T-helper 1 cell (primary cell): ENCODE measurements around the gene HSP90AA1.
"Not testable (repeated sequence)": the region's sequence is repeated elsewhere in the genome, so short reads cannot be mapped to it uniquely, and the experiment has no call there.

Source experiments
- DNase-seq, 5 donors: peaks; one replicate each; pipeline ENCODE4 v3.0.0-alpha.2; 2012 to 2020

HSP90AA1 gene

GRCh38 chr14:102094101-102094500 lies 7.3 kb upstream of the HSP90AA1 start:
- DNase-seq: no peak

GRCh38 chr14:102092806-102093205 lies 6.0 kb upstream of the HSP90AA1 start:
- DNase-seq: no peak

GRCh38 chr14:102090713-102091112 lies 3.9 kb upstream of the HSP90AA1 start:
- DNase-seq: no peak

- no peak for DNase-seq
Observed at GRCh38 chr14:102089621-102090343, 2.9 kb upstream of the HSP90AA1 start.

DNA sequence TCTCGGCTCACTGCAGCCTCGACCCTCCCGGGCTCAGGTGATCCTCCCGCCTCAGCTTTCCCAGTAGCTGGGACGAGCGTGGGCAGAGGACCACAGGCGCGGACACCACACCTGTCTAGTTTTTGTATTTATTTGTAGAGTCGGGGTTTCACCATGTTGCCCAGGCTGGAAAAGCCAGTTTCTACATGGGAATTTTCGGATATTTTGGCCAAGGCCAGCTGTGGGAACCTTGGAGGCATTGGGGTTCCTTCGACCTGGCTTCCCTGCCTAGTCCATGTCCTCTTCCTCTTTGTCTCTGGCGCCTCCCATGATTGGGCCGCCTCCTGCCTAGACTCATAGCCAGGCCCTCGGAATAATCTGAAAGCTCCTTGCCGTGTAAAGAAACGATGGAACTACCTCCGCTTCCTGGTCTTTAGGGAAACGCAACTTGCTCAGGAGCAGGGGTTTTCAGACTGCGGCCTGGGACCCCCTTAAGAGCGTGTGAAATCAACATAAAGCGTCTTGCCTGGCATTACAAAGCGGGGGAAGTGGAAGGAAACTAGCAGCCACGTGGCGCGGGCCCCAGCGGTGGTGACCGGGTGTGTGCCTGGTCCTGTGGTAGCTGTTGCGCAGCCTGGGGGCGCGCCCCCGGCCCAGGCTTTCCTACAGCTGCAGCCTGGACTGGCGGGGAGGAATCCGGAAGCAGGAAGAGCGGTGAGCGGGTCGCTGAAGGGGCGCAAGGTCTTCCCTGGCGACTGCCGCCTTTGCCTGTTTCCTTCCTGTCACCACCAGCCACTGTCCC lies 1.4 kb upstream of the HSP90AA1 start:
- DNase-seq: peak in 4 of 5 donors; percentile 14 to 48 (median 36)

DNA sequence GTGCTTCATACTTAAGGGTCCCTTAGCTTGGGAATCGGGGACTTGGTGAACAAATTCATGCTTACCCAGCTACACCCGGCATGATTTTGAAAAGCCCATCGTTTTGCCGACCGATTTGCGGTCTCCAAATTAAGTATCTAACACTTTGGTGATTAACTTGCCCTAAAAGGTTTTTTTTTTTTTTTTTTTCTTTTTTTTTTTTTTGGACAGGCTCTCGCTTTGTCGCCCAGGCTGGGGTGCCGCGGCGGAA lies 843 bp upstream of the HSP90AA1 start:
- DNase-seq: no peak

DNA sequence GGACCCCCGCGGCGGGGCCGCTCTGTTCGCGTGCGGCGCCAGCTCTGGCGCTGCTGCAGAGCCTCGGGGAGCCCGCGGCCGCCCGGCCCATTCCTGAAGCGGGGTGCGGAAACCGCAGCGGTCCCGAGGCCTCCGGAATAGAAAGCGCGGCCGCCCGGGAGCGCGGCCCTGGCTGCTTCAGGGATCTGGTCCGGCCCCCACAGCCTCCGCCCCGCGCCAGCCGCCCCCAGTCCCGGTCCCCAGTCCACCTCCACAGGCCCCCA lies 204 bp downstream of the HSP90AA1 start:
- DNase-seq: no peak

DNA sequence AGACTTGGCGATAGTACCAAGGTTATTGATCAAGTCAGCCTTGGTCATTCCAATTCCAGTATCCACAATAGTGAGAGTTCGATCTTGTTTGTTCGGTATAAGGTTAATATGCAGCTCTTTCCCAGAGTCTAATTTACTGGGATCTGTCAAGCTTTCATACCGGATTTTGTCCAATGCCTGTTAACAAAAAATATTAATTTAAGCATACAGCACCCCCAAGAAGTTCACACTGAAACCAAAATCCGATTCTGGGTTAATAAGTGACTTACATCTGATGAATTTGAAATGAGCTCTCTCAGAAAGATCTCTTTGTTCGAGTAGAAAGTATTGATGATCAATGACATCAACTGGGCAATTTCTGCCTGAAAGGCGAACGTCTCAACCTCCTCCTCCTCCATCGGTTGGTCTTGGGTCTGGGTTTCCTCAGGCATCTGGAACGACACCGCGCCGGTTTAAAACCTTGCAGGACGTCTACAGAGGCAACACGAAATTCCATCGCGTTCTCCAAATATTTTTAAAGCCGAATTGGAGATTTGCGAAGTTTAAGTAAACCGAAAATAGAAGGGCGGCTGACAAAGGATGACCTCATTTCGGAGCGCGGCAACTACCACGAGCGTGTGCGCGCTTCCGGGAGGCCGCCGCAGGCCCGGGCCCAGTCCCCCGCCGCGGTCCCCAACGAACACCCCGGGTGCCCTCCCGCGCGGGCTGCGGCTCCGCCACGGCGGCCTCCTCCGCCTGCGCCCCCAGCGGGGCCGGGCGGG lies 716 bp downstream of the HSP90AA1 start:
- peak; percentile 33 to 80 (median 62) for DNase-seq

DNA sequence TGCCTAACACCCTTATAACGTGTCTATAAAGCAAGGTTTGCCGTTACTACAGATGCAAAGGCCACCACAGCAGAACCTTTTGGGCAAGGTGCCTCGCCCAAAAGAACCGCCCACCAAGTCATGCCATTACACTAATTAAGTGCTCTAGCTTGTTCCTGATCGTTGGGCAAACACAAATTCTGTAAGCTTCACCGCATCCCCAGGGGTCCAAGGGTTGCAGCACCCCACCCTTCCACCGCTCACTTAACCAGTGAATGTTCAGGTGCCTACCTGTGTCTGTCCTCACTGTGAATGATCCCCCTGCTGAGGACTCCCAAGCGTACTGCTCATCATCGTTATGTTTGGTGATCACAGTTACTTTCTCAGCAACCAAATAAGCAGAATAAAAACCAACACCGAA lies 1.4 kb downstream of the HSP90AA1 start:
- DNase-seq: no peak

DNA sequence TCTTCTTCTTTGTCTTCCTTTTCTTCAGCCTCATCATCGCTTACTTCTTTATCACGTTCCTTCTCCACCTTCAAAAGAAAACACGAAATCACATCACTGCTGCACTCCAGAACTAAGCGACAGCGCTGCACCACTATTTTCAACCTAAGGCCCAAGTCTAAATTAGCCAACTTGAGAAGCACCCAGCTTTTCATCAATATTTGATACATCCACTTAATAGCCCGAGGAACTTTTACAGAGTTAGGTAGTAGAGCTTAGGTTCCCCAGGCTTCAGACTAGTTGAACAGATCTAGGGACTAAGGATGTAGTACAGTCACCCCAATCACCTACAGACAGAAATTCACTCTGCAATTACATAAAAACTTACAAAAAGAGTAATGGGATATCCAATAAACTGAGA lies 1.9 kb downstream of the HSP90AA1 start:
- DNase-seq: no peak

DNA sequence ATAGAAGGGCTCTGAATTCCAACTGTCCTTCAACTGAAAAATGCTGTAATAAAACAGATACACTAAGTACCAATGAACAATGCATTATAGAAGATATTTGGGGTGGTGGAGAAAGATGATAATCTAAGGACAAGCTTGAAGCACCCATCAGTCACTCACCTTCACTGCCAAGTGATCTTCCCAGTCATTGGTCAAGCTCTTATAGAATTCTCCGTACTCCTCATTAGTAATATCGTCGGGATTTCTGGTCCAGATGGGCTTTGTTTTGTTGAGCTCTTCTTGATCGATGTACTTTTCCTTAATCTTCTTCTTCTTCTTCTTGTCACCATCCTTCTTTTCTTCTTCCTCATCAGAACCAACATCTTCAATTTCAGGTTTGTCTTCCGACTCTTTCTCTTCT lies 2.3 kb downstream of the HSP90AA1 start:
- DNase-seq: not testable (repeated sequence)

- DNase-seq: no peak
Observed at GRCh38 chr14:102081231-102082080, 5.4 kb downstream of the HSP90AA1 start.

GRCh38 chr14:102080183-102081080 lies 6.4 kb downstream of the HSP90AA1 start:
- no peak for DNase-seq

DNA sequence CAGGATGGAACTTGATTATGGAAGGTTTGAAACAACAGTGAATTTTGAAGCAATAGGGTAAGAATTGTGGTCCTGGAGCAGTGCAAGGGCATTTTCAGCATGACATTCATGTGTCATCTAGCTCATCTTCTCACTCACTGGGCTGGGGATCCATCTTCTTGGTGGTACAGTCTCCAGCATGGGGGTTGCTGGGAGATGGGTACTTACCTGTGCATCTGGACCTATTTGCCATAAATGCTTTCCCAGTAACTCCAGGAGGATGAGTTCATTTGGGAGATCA lies 7.2 kb downstream of the HSP90AA1 start:
- DNase-seq: no peak

- DNase-seq: no peak
Observed at GRCh38 chr14:102078831-102079699, 7.8 kb downstream of the HSP90AA1 start.

- DNase-seq: not testable (repeated sequence)
Observed at GRCh38 chr14:102078361-102078791, 8.5 kb downstream of the HSP90AA1 start.

GRCh38 chr14:102077382-102077709 lies 9.5 kb downstream of the HSP90AA1 start:
- DNase-seq: no peak

DNA sequence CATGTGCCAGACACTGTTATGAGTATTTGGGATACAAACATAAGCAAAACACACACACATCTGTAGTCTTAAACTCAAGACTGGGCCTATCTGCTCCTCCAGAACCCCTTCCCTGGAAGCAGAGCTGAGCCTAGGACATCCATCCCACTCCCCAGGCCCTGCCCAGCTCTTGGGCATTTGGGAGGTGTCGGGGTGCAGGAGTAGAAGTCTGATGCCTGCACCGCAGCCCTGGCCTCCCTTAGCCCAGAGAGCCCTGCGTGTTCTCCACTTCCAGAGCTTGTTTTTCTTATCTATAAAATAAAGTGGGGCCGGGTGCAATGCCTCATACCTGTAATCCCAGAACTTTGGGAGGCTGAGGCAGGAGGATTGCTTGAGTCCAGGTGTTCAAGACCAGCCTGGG lies 11.7 kb downstream of the HSP90AA1 start:
- no peak for DNase-seq

DNA sequence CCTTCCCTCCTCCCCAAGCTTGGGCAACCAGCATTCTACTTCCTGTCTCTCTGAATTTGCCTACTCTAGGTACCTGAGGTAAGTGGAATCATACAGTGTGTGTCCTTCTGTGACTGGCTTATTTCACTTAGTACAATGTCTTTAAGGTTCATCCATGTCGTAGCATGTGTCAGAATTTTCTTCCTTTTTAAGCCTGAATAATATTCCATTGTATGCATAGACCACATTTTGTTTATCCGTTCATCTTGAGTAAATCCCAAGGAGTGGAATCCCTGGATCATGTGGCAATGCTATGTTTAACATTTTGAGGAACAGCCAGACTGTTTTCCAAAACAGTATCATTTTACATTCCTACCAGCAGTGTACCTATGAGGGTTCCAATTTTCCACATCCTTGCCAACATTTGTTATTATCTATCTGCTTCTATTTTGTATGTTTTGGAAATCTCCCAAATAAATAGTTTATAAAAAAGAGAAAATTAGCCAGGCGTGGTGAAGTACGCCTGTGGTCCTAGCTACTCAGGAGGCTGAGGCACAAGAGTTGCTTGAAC lies 12.4 kb downstream of the HSP90AA1 start:
- no peak for DNase-seq

- no peak for DNase-seq
Observed at GRCh38 chr14:102071283-102071998, 15.4 kb downstream of the HSP90AA1 start.
